ENCODE data around the gene CTSH.
A peak's percentile ranks its signal among the peaks of the same experiment; 100 is the strongest.
"Not testable (repeated sequence)": the region's sequence is repeated elsewhere in the genome, so short reads cannot be mapped to it uniquely, and the experiment has no call there.

Gene CTSH

DNA sequence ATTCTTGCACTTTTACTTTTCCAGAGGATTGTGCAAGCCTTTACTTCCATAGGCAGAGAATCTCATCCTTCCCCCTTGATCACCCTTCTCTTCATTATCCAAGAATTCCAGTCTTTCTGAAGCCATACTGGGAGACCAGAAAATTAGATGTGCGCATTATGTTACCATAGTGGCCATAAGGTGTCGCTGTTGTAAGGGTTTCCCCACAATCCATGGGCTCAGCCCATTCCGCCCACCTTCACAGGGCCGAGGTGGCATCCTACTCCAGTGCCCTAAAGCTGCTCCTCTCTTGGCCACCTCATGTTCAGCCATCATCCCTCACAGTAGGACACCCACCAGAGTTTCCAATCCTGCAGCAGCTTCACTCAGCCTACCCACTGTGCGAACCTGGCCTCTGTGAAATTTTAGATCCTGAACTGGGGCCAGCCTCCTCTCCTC is 35.0 kb downstream of the CTSH start:
- DNase-seq = peak; percentile 47
- in situ Hi-C loops (cut with HindIII; ENCODE audit: low pct_ligation_motif_present, low pct_unique_long_range_greater_than_20kb, low sequenced_read_pairs) = no loop called here

DNA sequence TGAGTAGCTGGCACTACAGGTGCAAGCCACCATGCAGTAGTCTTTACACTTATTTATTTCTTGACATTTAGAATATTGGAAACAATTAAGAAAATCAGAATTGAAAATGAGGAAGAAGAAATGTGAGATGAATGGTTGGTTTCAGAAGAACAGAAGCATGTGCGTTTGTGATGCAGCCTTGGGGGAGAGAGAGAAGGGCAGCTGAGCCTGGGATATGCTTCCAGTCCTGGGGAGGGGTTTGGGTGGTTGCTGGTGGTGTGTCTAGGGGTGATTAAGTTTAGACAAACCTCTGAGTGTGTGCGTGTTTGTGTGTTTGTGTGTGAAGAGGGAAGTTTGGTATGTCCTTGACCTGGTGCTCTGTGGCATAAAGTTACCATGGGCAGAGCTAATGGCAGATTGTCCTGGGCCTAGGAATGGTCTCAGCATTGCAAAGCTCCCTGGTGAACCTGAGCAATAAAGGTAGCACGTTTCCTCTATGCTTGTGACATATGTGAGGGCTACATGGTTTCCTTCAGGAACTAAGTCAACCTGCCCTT is 35.6 kb downstream of the CTSH start:
- DNase-seq = no peak
- in situ Hi-C loops (cut with HindIII; ENCODE audit: low pct_ligation_motif_present, low pct_unique_long_range_greater_than_20kb, low sequenced_read_pairs) = no loop called here

DNA sequence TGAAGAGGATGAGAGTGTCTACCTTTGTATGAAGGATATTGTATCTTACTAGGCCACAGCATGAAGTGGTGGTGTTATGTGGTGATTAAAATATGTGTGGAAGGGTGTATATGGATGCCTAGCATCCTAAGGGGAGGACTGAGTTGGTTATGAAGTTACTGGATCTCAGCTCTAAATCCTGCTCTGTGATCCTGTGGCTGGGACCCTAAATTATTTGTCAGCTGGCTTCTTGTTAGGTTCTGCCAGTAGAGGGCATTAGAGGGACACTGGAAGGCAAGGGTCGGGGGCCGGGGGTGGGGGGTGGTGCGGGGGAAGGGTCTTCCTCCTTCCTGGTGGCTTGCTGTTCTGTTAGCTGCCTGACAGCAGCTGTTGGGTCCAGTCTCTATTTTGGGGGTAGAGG is 37.3 kb downstream of the CTSH start:
- in situ Hi-C loops (cut with HindIII; ENCODE audit: low pct_ligation_motif_present, low pct_unique_long_range_greater_than_20kb, low sequenced_read_pairs) = no loop called here
- DNase-seq = peak; percentile 33

DNA sequence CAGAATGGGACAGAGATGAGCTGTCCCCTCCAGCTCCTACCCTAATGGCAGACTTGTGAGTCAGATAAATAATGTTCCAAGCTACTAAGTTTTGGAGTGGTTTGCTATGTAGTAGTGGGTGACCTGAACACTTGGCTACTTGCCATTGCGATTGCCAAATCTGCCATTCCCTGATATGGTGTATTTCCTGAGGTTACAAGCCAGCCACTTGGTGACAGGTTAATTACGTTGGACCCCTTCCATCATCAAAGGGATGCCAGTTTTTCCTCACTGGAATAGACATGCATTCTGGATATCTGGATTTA is 38.6 kb downstream of the CTSH start:
- peak; percentile 94 for DNase-seq
- in situ Hi-C loops (cut with HindIII; ENCODE audit: low pct_ligation_motif_present, low pct_unique_long_range_greater_than_20kb, low sequenced_read_pairs) = no loop called here

DNA sequence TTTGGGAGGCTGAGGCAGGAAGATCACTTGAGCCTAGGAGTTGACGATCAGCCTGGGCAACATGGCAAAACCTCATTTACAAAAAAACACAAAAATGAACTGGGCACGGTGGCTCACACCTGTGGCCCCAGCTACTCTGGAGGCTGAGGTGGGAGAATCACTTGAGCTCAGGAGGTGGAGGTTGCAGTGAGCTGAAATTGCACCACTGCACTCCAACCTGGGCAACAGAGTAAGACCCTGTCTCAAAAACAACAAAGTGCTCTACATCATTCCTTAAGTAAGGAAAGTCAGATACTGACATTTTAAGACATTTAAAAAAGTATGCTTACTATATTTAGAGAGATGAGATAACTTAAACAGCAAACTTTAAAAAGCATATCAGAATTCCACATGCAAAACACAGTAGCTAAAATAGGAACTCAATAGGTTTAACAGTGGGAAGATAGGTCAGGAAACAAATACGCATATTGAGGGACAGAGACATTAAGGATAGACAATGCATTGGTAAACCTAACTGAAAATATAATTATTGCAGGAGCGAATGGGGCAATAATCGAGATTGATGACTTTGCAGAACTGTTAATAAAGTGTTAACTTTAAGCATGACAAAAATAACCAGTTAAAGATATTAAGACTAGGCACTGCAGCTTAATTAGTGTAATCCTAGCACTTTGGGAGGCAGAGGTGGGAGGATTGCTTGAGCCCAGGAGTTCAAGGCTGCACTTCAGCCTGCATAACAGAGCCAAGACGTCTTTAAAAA is 40.1 kb downstream of the CTSH start:
- DNase-seq = no peak
- in situ Hi-C loops (cut with HindIII; ENCODE audit: low pct_ligation_motif_present, low pct_unique_long_range_greater_than_20kb, low sequenced_read_pairs) = no loop called here

DNA sequence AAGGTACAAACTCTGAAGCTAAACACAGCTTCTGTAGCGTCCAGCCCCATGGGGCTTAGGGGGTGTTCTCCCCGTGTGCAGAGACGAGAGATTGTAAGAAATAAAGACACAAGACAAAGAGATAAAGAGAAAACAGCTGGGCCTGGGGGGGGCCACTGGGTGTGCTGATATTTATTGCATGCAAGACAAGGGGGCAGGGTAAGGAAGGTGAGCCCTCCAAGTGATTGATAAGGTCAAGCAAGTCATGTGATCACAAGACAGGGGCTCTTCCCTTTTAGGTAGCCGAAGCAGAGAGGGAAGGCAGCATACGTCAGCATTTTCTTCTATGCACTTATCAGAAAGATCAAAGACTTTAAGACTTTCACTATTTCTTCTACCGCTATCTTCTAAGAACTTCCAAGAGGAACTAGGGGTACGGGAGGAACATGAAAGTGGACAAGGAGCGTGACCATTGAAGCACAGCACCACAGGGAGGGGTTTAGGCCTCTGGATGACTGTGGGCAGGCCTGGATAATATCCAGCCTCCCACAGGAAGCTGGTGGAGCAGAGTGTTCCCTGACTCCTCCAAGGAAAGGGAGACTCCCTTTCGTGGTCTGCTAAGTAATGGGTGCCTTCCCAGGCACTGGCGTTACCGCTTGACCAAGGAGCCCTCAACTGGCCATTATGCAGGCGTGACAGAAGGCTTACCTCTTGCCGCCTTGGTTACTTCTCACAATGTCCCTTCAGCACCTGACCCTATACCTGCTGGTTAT is 42.4 kb downstream of the CTSH start:
- in situ Hi-C loops (cut with HindIII; ENCODE audit: low pct_ligation_motif_present, low pct_unique_long_range_greater_than_20kb, low sequenced_read_pairs) = not testable (repeated sequence)
- peak; percentile 32 for DNase-seq

DNA sequence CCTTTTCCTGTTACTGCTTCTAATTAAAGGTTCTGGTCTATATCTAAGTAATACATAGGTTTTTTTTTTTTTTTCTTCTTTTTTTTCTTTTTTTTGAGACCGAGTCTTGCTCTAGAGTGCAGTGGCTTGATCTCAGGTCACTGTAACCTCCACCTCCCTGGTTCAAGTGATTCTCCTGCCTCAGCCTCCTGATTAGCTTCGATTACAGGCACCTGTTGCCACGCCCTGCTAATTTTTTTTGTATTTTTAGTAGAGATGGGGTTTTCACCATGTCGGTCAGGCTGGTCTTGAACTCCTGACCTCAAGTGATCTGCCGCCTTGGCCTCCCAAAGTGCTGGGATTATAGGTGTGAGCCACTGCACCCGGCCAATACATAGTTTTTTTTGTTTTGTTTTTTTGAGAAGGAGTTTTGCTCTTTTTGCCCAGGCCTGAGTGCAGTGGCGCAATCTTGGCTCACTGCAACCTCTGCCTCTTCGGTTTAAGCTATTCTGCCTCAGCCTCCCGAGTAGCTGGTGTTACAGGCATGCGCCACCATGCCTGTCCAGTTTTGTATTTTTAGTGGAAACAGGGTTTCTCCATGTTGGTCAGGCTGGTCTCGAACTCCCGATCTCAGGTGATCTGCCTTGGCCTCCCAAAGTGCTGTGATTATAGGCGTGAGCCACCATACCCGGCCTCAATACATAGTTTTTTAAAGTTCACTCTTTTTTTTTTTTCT is 43.9 kb downstream of the CTSH start:
- in situ Hi-C loops (cut with HindIII; ENCODE audit: low pct_ligation_motif_present, low pct_unique_long_range_greater_than_20kb, low sequenced_read_pairs); DNase-seq: not testable (repeated sequence)

DNA sequence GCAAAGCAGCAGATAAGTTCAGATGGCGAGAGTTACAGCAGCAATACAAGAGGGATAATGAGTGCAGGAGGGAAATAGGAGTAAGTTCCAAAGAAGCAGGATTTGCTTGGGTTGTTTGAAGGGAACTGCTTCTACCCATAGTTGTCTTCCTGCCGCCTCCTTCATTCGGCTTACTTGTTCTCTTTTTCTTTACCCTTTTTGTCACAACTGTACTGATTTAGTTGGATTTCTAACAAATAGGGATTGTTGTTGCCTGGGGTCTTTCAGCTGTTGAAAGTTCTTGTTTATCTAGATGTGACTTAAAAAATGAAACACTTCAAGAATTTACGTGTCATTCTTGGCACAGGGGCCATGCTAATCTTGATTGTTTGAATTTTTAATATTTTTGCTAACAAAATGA is 46.3 kb downstream of the CTSH start:
- no peak for DNase-seq
- in situ Hi-C loops (cut with HindIII; ENCODE audit: low pct_ligation_motif_present, low pct_unique_long_range_greater_than_20kb, low sequenced_read_pairs) = no loop called here

DNA sequence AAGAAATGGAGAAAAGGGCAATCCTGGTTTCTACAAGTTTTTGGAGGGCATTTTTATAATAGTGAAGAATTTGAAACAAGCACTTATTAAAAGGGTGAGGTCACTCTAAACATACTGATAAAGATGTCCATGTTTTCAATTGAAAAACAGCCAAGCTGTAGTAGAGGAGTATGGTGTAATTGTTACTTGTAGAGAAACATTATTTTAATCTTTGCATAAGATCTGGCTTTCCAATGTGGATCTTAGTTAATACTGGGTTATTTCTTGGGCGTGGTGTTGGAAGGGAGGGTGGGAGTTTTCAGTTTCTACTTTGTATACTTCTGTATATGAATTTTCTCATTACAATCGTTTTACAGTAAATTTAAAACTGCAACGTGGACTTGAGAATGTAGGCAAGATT is 49.4 kb downstream of the CTSH start:
- DNase-seq = no peak
- in situ Hi-C loops (cut with HindIII; ENCODE audit: low pct_ligation_motif_present, low pct_unique_long_range_greater_than_20kb, low sequenced_read_pairs) = no loop called here

DNA sequence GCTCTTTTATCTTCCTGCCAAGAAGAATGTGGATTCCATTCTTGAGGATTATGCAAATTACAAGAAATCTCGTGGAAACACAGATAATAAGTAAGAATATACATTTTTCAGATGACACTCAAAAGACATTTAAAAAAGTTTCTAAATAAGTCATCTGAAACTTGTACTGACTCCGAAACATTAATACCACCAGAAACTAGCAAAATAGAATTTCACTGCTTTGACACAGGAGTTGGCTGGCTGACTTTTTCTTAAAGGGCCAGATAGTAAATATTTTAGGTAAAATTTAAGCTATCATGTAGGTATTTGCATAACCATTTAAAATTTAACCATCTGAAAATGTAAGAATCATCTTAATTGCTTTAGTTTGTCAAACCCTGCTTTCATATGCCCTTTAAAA is 51.3 kb downstream of the CTSH start:
- in situ Hi-C loops (cut with HindIII; ENCODE audit: low pct_ligation_motif_present, low pct_unique_long_range_greater_than_20kb, low sequenced_read_pairs) = no loop called here
- no peak for DNase-seq

DNA sequence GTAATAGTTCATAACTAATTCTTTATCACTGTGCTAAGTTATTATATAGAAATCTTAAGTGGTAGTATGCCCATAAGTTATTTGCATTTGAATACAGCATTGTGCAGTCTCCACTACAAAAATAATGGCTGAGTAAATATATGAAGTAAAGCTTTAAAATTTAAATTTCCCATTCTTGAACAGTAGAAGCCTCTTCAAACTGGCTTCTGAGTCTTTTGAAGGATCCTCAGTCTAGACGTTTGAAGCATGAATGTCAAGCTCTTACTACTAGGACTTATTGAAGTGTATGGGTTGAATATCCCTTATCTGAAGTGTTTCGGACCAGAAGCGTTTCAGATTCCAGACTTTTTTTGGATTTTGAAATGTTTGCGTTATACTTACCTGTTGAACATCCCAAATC is 55.8 kb downstream of the CTSH start:
- in situ Hi-C loops (cut with HindIII; ENCODE audit: low pct_ligation_motif_present, low pct_unique_long_range_greater_than_20kb, low sequenced_read_pairs) = no loop called here
- no peak for DNase-seq

DNA sequence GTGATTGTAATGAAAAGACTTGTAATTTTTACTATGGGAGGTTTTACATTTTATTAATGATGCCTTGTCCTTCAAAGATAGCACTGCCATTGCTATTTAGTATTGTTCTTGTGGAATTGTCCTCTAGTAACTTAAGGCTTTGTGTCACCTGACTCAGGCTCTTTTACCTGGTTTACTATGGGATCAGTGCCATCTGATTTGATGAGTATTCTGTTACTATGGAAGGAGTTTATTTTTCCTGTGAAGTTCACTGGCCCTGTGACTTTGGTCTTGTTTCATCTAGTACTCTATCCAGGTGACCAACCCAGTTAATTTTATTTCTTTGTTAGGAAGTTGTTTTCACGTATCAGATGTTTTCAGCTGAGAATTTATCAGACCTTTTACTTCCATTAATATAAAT is 63.2 kb downstream of the CTSH start:
- in situ Hi-C loops (cut with HindIII; ENCODE audit: low pct_ligation_motif_present, low pct_unique_long_range_greater_than_20kb, low sequenced_read_pairs) = no loop called here
- no peak for DNase-seq

DNA sequence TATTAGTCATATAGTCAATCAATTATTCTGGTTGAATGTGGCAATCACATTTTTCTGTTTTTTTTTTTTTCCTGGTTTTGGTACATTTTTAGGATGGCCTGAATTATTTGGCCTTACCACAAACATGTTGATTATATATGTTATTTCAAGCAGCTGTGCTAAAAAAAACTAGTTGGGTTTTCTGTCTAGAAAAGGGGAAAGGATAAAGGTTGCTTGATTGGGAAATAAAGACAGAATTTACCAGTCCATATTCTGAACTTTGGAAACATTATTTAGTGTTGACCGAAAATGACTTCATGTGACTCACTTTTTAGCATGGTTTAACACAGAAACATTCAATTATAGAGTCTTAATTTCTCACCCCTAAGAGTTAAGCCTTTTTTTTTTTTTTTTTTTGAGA is 64.0 kb downstream of the CTSH start:
- no peak for DNase-seq
- in situ Hi-C loops (cut with HindIII; ENCODE audit: low pct_ligation_motif_present, low pct_unique_long_range_greater_than_20kb, low sequenced_read_pairs) = no loop called here

DNA sequence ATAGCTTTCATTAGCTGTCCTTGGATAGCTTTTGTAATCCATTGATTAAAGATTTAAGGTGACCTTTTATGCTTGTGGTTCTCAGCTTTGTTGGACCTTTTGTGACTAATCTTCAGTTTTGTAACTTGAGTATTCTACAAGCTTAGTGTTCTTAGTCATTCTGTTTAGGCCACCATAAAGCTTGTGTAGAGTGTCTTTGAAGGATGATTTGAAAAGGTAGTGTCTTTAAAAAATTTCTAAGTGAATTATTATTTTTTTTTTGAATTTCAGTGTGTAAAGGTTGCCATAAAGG is 64.7 kb downstream of the CTSH start:
- DNase-seq = no peak
- in situ Hi-C loops (cut with HindIII; ENCODE audit: low pct_ligation_motif_present, low pct_unique_long_range_greater_than_20kb, low sequenced_read_pairs) = no loop called here

DNA sequence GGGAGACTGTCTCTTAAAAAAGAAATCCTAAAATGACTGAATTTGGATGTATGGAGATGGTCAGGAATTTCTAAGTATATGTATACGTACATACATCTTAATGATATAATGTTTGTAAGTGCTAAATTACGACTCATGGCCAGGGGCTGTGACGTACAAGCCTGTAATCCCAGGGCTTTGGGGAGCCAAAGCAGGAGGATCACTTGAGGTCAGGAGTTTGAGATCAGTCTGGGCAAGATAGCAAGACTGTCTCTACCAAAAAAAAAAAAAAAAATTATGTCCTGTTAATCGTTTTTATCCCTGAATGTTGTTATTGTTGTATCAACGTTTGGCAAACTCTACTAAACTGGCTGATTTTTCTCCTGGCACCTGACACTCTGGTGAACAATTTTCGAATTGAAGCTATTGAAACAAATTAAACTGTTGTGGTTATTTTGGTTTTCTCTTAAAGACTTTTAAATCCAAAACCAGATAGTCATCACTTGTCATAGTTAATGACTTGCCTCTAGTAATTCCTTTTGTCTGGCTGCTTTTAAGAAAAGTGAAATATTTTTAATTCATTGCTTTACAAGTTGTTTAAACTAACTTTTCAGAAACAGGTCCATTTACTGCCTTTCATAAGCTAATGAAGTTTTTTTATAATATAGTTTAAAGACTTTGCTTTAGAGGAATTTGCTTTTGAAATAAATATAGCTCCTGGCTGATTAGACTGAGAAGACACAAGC is 65.2 kb downstream of the CTSH start:
- no peak for DNase-seq
- in situ Hi-C loops (cut with HindIII; ENCODE audit: low pct_ligation_motif_present, low pct_unique_long_range_greater_than_20kb, low sequenced_read_pairs) = no loop called here

DNA sequence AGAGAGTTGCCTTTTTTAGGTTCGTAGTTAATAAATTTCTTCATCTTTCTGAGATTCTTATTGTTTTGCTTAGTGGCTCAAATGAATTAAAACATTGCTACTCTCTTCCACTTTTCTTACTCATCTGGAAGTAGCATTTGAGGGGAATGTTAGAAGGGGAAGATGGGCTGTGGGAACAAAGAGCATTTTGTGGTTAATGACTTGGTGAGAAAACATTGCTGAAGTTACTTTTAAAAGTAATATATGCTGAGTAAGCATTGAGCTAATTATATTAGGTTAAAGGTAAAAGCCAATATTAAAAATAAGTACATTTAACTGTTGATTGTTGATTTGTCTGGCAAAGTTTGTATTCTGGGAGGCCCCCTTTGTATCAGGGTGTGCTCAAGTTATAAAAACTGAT is 66.5 kb downstream of the CTSH start:
- no peak for DNase-seq
- in situ Hi-C loops (cut with HindIII; ENCODE audit: low pct_ligation_motif_present, low pct_unique_long_range_greater_than_20kb, low sequenced_read_pairs) = no loop called here

DNA sequence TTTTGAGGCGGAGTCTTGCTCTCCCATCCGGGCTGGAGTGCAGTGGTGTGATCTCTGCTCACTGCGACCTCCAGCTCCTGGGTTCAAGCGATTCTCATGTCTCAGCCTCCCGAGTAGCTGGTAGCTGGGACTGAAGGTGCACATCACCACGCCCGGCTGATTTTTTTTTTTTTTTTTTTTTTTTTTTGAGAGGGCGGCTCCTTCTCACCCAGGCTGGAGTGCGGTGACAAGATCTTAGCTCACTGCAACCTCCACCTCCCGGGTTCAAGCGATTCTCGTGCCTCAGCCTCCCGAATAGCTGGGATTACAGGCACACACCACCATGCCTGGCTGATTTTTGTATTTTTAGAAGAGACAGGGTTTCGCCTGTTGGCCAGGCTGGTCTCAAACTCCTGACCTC is 67.9 kb downstream of the CTSH start:
- in situ Hi-C loops (cut with HindIII; ENCODE audit: low pct_ligation_motif_present, low pct_unique_long_range_greater_than_20kb, low sequenced_read_pairs); DNase-seq: not testable (repeated sequence)

DNA sequence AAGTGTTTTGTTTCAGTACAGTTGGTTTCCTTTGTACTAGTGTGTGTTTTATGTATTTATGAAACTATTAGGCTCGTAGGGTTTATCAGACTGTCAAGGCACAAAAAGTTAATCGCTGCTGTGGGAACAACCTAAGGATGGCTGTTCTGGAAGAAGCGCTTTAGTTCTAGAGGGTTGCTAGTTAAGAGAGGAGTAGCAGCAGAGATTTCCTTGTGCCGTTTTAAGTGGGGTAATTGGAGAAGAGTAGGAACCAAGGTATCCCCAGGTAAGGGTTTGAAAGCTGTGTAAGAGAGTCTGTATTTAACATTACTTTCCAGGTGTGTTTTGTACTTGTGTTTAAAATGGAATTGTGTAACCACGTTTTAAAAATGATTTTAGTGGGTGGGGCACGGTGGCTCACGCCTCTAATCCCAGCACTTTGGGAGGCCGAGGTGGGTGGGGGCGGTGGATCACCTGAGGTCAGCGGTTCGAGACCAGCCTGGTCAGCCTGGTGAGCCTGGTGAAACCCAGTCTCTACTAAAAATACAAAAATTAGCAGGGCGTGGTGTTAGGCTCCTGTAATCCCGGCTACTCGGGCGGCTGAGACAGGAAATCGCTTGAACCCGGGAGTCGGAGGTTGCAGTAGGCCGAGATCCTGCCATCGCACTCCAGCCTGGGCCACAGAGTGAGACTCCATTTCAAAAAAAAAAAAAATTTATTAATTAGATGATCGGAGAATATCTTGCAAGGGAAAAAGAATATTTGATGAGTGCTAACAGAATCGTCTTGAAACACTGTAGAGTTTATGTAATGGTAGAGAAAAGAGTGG is 69.5 kb downstream of the CTSH start:
- DNase-seq = no peak
- in situ Hi-C loops (cut with HindIII; ENCODE audit: low pct_ligation_motif_present, low pct_unique_long_range_greater_than_20kb, low sequenced_read_pairs) = no loop called here

Measured in ACHN (cell line).